GM19467 (cell line): ENCODE results near the gene SSBP4.
A peak's percentile ranks its signal among the peaks of the same experiment; 100 is the strongest.

Source experiments
- ATAC-seq: cut with Tn5 transposase; IDR thresholded peaks from one replicate; pipeline ENCODE4 v1.9.1; 2021; ENCODE audit warnings: mild to moderate bottlenecking, moderate library complexity; ENCODE audit not compliant: unreplicated experiment

SSBP4 gene

DNA sequence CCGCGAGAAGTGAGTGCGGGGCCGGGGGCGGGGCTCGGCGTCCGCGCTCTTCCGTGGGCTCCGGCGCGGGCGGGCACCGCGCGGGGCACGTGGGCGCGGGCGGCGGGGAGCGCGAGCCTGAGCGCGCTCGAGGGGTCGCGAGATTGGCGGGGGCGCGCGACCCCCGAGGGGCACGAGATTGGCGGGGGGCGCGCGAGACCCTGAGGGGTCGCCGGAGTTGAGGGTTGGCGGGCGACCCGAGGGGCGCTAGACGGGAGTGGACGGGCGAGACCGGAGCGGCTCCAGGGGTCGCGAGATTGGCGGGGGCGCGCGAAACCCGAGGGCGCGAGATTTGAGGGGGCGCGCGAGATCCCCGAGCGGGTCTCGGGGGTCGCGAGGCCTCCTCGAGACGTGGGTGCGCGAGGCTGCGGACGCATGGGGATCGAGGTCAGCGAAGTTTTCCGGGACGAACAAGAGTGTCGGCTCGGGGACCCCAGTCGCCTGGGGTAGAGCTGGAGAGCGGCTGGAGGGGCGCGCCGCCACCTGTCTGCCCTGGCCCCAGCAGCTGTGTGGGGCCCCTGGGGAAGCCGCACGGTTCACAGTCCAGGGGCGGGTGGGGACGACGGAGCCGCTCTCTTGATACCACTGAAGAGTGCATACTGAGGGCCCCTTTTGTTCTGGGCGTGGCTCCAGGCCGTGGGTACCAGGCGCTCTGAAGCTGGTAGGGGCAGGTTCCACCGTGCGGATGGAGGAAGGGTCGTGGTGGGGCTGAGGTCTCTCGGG is 682 bp downstream of the SSBP4 start:
- no peak for ATAC-seq

DNA sequence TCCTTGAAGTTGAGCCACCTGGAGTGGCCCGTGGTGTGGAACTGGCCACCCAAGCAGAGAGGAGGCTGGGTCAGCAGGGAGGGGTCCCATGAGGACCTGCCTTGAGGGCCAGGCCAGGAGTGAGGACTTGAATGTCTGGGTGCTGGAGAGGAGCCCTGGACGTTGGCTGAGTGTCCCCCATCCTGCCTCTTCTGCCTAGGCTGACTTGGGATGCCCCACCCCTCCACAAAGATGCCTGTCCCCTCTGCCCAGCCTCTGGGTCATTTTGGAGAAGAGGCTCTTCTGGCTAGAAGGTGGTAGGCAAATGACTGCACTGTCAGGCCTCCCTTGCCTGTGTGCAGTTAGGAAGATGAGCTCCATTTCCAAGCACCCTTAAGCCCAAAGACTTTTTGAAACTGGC is 1.7 kb downstream of the SSBP4 start:
- ATAC-seq: no peak

- no peak for ATAC-seq
These were observed 2.3 kb downstream of the SSBP4 start for GRCh38 chr19:18421371-18421959.

DNA sequence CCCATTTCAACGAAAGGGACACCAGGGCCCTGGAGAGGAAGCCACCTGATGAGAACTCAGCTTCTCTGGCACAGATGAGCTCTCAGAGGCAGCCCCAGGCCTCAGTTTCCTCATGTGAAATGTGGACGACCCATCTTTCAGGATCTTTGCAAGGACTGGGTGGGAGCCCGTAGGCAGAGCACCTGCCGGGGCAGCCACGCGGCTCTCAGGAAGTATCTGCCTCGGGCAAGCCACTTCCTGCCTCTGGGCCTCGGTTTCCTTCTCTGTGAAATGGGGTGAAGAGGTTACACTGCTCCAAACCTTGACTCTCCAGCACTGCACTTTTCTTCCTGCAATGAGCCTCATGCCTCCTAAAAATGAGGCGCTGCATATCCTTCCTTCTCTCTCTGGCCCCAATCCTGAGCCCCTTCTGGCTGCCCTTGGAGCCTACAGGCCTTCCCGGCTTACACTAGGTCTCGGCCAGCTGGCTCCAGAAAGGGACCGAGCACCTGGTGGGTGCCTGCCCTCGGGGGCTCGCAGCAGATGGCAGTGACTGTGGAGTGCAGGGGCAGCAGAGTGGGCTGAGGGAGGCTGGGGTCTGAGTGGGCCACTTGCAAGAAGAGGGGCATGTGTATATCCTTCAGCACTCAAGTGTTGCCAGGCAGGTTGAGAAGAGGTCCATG is 3.5 kb downstream of the SSBP4 start:
- ATAC-seq: no peak

DNA sequence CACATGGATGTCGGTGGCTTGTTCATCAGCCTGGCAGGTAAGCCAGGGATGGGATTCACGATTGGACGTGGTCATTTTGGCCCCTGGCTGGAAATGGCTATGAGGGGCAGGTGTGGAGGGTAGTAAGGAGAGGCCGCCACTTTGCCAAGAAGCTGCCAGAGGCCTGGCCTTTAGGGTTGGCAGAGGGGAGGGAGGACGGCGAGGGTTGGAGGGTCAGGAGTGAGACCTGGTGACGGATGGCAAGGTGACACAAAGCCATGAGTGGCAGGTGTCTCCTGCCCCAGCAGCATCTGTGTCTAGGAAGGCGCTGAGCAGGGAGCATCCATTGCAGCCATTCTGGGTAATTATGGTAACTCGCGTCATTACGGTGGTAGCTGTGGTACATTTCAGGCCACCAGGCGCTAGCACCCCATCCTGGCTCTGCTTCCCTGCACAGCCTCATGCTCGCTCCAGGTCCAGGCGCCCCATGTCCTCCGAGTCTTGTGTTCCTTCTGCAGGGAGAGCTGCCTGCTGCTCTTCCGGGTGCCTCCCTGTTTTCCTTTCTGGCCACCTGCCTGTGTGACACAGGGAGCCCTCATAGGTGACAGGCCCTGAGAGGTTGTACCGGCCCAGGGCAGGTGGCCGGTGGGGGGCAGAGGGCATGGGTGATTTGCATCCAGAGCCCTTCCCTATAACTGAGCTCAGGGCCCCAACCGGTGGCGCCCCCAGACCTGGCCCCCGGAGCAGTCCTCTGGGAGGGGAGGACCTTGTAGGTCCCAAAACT is 4.2 kb downstream of the SSBP4 start:
- no peak for ATAC-seq

DNA sequence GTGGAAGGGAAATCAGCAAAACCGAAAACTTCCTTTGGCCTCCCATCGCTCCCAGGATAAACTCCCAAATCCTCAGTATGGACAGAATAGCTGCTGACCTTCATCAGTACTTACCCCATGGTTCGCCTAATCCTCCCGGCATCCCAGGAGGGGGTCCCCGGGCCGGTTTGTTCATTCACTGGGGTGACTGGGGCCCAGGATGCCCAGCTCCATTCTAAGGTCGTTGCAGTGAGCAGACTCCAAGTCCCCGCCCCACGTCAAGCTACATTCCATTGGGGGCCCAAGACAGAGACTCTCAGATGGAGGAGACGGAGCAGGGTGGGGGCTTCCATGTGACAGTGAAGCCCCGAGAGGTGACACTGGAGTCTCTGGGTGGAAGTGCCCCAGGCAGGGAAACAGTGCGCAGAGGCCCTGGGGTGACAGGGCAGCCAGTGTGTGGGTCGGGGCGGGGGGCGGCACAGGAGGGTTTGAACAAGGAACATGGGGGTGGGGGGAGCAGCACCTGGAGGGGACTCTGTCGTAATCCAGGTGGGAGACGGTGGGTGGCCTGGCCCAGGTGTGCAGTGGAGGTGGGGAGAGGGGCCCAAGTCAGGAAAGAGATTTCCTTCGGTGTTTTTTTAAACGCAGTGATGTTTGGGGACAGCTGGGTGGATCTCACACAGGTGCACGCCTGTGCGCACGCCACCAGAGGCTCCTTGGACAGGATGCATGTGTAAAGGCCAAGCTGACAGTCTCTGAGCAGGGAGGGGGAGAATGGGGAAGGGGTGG is 5.1 kb downstream of the SSBP4 start:
- no peak for ATAC-seq

DNA sequence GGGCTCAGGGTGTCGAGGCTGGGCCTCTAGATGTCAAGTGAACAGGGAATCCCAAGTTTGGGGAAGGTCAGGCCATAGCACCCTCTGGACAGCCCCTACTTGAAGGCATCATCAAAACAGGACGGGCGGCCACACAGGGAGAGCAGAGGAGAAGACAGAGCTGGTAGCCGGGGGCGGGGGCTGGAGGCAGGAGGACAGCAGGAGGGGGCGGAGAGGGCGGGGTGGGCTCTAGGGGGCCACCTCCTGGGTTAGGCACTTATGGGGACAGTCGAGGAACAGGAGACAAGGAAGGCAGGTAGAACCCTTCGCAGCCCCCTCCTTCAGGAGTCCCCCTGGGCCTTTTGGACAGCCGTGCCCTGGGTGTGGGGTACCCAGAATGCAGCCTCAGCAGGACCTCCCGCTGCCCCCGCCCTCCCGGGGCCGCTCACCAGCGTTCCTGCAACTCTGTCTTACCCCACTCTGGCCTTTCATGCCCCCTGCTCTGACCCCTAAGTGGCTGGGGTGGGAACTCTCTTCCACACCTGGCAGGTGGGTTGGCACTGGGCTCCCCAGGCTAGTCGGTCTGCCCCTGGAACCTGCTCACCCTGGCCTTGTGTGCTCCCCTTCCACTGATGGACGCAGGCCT is 5.8 kb downstream of the SSBP4 start:
- ATAC-seq: no peak

GRCh38 chr19:18425515-18426415 is 6.6 kb downstream of the SSBP4 start:
- no peak for ATAC-seq

DNA sequence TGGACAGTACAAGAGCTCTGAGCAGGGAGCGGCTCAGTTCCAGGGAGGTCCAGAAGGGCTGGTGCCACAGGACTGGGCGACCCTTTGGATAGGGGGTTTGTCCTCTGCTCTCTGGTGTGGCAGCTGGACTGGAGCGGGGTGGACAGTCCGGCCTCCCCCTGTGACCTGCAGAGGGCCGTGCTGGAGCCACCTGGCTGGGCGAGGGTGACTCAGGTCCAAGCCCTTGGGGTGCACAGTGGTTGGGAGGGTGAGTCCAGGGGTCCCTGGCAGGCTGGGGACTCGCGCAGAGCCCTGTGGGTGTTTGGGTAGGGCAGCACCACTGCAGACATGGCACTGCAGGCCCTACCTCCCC is 7.2 kb downstream of the SSBP4 start:
- no peak for ATAC-seq

DNA sequence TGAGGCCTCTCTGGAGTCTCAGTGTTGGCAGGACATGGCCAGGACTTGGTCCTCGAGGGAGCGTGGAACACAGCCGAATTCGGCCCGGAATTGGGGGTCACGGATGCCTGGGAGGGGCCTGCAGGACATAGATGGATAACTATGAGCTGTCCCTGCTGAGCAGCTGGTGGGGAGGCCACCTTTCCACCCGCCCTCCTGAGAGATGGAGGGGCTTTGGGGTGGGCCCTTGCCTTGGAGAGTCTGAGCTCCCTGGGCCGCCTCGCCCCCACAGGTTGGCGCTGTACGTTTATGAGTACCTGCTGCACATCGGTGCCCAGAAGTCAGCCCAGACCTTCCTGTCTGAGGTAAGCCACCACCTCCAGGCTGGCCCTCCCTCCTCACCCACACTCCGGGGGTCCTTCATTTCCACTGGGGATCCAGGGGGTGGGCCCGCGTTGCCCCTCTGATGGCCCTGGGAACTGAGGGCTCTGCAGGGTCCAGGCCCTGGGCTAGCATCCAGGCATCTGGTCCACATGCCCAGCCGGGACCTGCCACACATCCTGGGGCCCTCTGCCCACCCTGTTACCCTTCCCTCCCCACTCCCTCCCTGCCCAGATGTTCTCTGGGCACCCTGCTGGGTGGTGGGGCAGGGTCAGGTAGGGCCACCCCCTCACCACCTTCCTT is 8.0 kb downstream of the SSBP4 start:
- ATAC-seq: no peak

DNA sequence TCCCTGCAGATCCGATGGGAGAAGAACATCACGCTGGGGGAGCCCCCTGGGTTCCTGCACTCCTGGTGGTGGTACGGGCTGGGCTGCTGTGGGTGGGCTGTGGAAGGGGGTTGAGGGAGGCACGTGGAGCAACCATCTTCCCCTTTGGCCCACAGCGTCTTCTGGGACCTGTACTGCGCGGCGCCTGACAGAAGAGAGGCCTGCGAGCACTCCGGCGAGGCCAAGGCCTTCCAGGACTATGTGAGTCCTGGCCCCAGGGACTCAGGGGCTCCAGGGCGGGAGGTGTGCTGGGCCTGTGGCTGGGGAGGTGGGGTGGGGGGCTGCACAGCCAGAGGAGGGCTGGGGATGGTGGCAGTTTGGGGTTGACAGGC is 8.5 kb downstream of the SSBP4 start:
- ATAC-seq: no peak

- peak; percentile 2 for ATAC-seq
These were observed 9.1 kb downstream of the SSBP4 start for GRCh38 chr19:18428173-18428786.

GRCh38 chr19:18428787-18429674 is 9.8 kb downstream of the SSBP4 start:
- ATAC-seq: peak; percentile 50

DNA sequence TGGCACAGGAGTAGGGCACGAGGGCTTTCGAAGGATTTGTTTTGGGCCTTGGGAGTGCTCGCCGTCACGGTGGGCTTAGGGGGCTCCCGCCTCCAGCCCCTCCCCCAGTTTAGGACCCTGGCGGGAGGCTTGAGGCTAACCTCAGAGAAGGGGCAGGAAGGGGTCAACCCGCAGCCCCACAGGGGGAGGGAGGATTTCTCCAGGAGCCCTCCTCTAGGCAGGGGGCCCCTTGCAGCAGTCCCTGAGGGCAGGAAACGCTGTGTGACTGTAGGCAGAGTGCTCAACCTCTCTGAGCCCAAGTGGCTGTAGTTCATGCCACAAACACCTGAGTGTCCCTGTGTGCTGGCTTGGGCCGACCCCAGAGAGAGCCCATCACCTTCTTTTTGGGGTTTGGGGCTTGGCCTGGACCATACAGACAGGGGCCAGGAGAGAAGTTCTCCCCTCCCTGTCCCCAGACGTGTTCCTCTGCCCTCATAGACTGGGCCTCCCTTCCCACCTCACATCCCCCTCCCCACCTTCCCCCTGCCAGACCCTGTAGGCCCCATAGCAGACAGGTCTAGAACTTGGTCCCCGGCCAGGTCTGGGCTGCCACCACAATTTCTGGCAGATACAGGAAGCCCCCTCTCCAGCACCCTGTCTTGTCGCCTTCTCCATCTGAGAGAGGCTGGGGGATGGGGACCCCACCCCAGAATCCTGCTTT is 10.7 kb downstream of the SSBP4 start:
- no peak for ATAC-seq

- no peak for ATAC-seq
These were observed 11.4 kb downstream of the SSBP4 start for GRCh38 chr19:18430417-18431144.
